GM23338 (cell line): Measurements from ENCODE around the gene LSM14B. TPM values are rescaled to one million over a fixed set of nuclear protein-coding genes. Genes with fewer than 3 reads are reported as not detected.

Source experiments
- ATAC-seq: fragments of 200-7000 bp; cut with Tn5 transposase; 3 replicates; pipeline ENCODE4 v1.9.1; 2020
- DNase-seq: peaks from one replicate; pipeline ENCODE4 v3.0.0-alpha.2; 2015; ENCODE audit warnings: low spot score
- H2AFZ ChIP-seq: fragments of 200-600 bp; sonication (generic); 2 replicates; pipeline ENCODE4 v1.8.0; 2016; ENCODE audit warnings: antibody characterized with exemption, mild to moderate bottlenecking, moderate library complexity
- H3F3A ChIP-seq: fragments of 200-600 bp; sonication (generic); replicated peaks from 2 replicates; pipeline ENCODE4 v1.8.0; 2017; ENCODE audit warnings: antibody characterized with exemption, mixed run types, low read depth
- H3K27ac ChIP-seq: fragments of 200-600 bp; sonication (generic); 2 replicates; pipeline ENCODE4 v1.6.1; 2016; ENCODE audit warnings: low read depth
- H3K27me3 ChIP-seq: fragments of 200-600 bp; sonication (generic); 2 replicates; pipeline ENCODE4 v1.8.0; 2016; ENCODE audit warnings: mild to moderate bottlenecking, mixed run types, moderate library complexity; ENCODE audit not compliant: insufficient read depth
- H3K36me3 ChIP-seq: fragments of 200-600 bp; sonication (generic); 2 replicates; pipeline ENCODE4 v1.8.0; 2016; ENCODE audit warnings: mild to moderate bottlenecking; ENCODE audit not compliant: insufficient read depth
- H3K4me1 ChIP-seq: fragments of 200-600 bp; sonication (generic); 2 replicates; pipeline ENCODE4 v1.8.0; 2016; ENCODE audit warnings: mild to moderate bottlenecking, moderate library complexity; ENCODE audit not compliant: insufficient read depth
- H3K4me2 ChIP-seq: fragments of 200-600 bp; sonication (generic); 2 replicates; pipeline ENCODE4 v1.7.1; 2017; ENCODE audit warnings: mixed run types
- H3K4me3 ChIP-seq: fragments of 200-600 bp; sonication (generic); 2 replicates; pipeline ENCODE4 v1.6.1; 2016; ENCODE audit warnings: mixed run types
- H3K79me2 ChIP-seq: fragments of 200-600 bp; sonication (generic); replicated peaks from 2 replicates; pipeline ENCODE4 v1.8.0; 2017; ENCODE audit warnings: mild to moderate bottlenecking; ENCODE audit not compliant: insufficient read depth
- H3K9me2 ChIP-seq: fragments of 200-600 bp; sonication (generic); 2 replicates; pipeline ENCODE4 v1.8.0; 2017; ENCODE audit not compliant: insufficient read depth
- H4K20me1 ChIP-seq: fragments of 200-600 bp; sonication (generic); replicated peaks from 2 replicates; pipeline ENCODE4 v1.8.0; 2017; ENCODE audit warnings: mild to moderate bottlenecking; ENCODE audit not compliant: insufficient read depth
- H3K27ac Mint-ChIP-seq: 2 replicates; pipeline ENCODE4 v1.8.0; 2020; ENCODE audit warnings: inconsistent platforms, mild to moderate bottlenecking, moderate library complexity, mixed read lengths
- H3K27me3 Mint-ChIP-seq: 3 replicates; pipeline ENCODE4 v1.8.0; 2022; ENCODE audit warnings: low read depth, mild to moderate bottlenecking, moderate library complexity, mixed read lengths, inconsistent platforms; ENCODE audit not compliant: insufficient read depth, poor library complexity
- H3K36me3 Mint-ChIP-seq: 3 replicates; pipeline ENCODE4 v1.8.0; 2021; ENCODE audit warnings: low read depth, mild to moderate bottlenecking, inconsistent platforms, moderate library complexity, mixed read lengths
- H3K4me1 Mint-ChIP-seq: 3 replicates; pipeline ENCODE4 v1.8.0; 2020; ENCODE audit warnings: mild to moderate bottlenecking, inconsistent platforms, mixed read lengths
- H3K4me3 Mint-ChIP-seq: 3 replicates; pipeline ENCODE4 v1.8.0; 2021; ENCODE audit warnings: moderate library complexity, mild to moderate bottlenecking, inconsistent platforms, mixed read lengths
- H3K9me3 Mint-ChIP-seq: 3 replicates; pipeline ENCODE4 v1.8.0; 2020; ENCODE audit warnings: moderate library complexity, mild to moderate bottlenecking, inconsistent platforms, mixed read lengths
- CREB1 ChIP-seq: fragments of 250-450 bp; sonication (Bioruptor Pico); IDR thresholded peaks from 2 replicates; pipeline ENCODE4 v1.5.0; 2020; ENCODE audit warnings: low read depth, mild to moderate bottlenecking, moderate library complexity
- ETS1 ChIP-seq: IDR thresholded peaks from 2 replicates; pipeline ENCODE4 v1.6.1; 2016; ENCODE audit warnings: antibody characterized with exemption
- EZH2 ChIP-seq: fragments of 200-600 bp; sonication (generic); IDR thresholded peaks from one replicate; pipeline ENCODE4 v1.8.0; 2017; ENCODE audit warnings: antibody characterized with exemption, mild to moderate bottlenecking, low read depth; ENCODE audit not compliant: unreplicated experiment
- EZH2phosphoT487 ChIP-seq: fragments of 200-600 bp; sonication (generic); IDR thresholded peaks from one replicate; pipeline ENCODE4 v1.8.1; 2018; ENCODE audit warnings: antibody characterized with exemption; ENCODE audit not compliant: unreplicated experiment
- JUNB ChIP-seq: IDR thresholded peaks from one replicate; pipeline ENCODE4 v1.6.1; 2016; ENCODE audit warnings: antibody characterized with exemption; ENCODE audit not compliant: unreplicated experiment
- NANOG ChIP-seq: IDR thresholded peaks from 2 replicates; pipeline ENCODE4 v1.6.1; 2016; ENCODE audit warnings: antibody characterized with exemption, borderline replicate concordance
- POLR2AphosphoS5 ChIP-seq: IDR thresholded peaks from 2 replicates; pipeline ENCODE4 v1.6.1; 2016; ENCODE audit warnings: antibody characterized with exemption, low read depth
- REST ChIP-seq: IDR thresholded peaks from one replicate; pipeline ENCODE4 v1.6.1; 2018; ENCODE audit warnings: antibody characterized with exemption; ENCODE audit not compliant: unreplicated experiment
- STAT1 ChIP-seq: IDR thresholded peaks from one replicate; pipeline ENCODE4 v1.6.1; 2016; ENCODE audit warnings: antibody characterized with exemption; ENCODE audit not compliant: unreplicated experiment
- ZNF114 ChIP-seq: fragments of 250-450 bp; sonication (Bioruptor Pico); IDR thresholded peaks from 2 replicates; pipeline ENCODE4 v1.5.0; 2020; ENCODE audit warnings: mild to moderate bottlenecking, moderate library complexity
- ZNF331 ChIP-seq: fragments of 250-450 bp; sonication (Bioruptor Pico); IDR thresholded peaks from 2 replicates; pipeline ENCODE4 v1.5.0; 2020; ENCODE audit warnings: low read depth, mild to moderate bottlenecking, moderate library complexity
- ZNF462 ChIP-seq: fragments of 250-450 bp; sonication (Bioruptor Pico); IDR thresholded peaks from 2 replicates; pipeline ENCODE4 v1.5.0; 2020; ENCODE audit warnings: mild to moderate bottlenecking, moderate library complexity
- polyA plus RNA-seq: library from polyadenylated mRNA; unstranded; fragments of >200 nt; fragmentation: Nextera tagmentation; extraction: Ambion mirVana; gene quantifications from 2 replicates; pipeline ENCODE4 v1.2.1, GENCODE V29; 2016
- total RNA-seq: library from RNA; depleted of rRNA; stranded (reverse); fragments of >200 nt; shearing (Covaris generic); gene quantifications from 2 replicates; pipeline ENCODE4 v1.2.3, GENCODE V29; 2014
- TF ChIP-seq, protein P1 (sequence below), 2 experiments: fragments of 200-600 bp in 1 of 2; sonication (generic) in 1 of 2; conservative IDR thresholded peaks; 2 replicates each; pipeline versions ENCODE4 v1.5.1 to v1.6.1; 2016 to 2017; ENCODE audit warnings: antibody characterized with exemption in 2 of 2, low read depth in 2 of 2, mild to moderate bottlenecking in 2 of 2, moderate library complexity in 1 of 2

The LSM14B gene
- total and polyA plus RNA-seq, 2 experiments from 2014 or later: 9.6 to 55.7 TPM

- peaks cover 13% of the 10 kb centered on the region for H3K36me3 Mint-ChIP-seq
- Histone ChIP-seq H2AFZ (no peak overlapping the region), H3K4me3 (no peak overlapping the region), H3K9me2 (no peaks in the 10 kb centered on the region), H3K4me1 (no peaks in the 10 kb centered on the region), H3K36me3 (no peaks in the 10 kb centered on the region), H4K20me1 (no peaks in the 10 kb centered on the region), H3K79me2 (no peaks in the 10 kb centered on the region), H3K4me2 (no peak overlapping the region), H3K27ac (no peak overlapping the region), H3K27me3 (no peaks in the 10 kb centered on the region), H3F3A (no peaks in the 10 kb centered on the region)
- DNase-seq: no peak
- peaks cover 19% of the 10 kb centered on the region for H3K27me3 Mint-ChIP-seq
- TF ChIP-seq EZH2: no peak
- no peak for TF ChIP-seq ZNF331 (CRISPR knock-in tag)
- no peak for TF ChIP-seq EZH2phosphoT487
- TF ChIP-seq ZNF114 (CRISPR knock-in tag): no peak
- TF ChIP-seq, protein P1, sequence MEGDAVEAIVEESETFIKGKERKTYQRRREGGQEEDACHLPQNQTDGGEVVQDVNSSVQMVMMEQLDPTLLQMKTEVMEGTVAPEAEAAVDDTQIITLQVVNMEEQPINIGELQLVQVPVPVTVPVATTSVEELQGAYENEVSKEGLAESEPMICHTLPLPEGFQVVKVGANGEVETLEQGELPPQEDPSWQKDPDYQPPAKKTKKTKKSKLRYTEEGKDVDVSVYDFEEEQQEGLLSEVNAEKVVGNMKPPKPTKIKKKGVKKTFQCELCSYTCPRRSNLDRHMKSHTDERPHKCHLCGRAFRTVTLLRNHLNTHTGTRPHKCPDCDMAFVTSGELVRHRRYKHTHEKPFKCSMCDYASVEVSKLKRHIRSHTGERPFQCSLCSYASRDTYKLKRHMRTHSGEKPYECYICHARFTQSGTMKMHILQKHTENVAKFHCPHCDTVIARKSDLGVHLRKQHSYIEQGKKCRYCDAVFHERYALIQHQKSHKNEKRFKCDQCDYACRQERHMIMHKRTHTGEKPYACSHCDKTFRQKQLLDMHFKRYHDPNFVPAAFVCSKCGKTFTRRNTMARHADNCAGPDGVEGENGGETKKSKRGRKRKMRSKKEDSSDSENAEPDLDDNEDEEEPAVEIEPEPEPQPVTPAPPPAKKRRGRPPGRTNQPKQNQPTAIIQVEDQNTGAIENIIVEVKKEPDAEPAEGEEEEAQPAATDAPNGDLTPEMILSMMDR (conservative IDR thresholded peaks at IDR 0.05; ENCODE audit: low read depth in 2 of 2): no peak
- no peak for TF ChIP-seq STAT1
- TF ChIP-seq ETS1: no peak
- TF ChIP-seq JUNB: no peak
- TF ChIP-seq POLR2AphosphoS5: no peak
- TF ChIP-seq ZNF462: no peak
- TF ChIP-seq CREB1: no peak
- no peak for TF ChIP-seq NANOG
- TF ChIP-seq REST: no peak
- no peak overlapping the region for H3K4me3 Mint-ChIP-seq
- H3K4me1 Mint-ChIP-seq: peaks cover 8% of the 10 kb centered on the region
- no peak overlapping the region for H3K27ac Mint-ChIP-seq
- peaks cover 39% of the 10 kb centered on the region for H3K9me3 Mint-ChIP-seq
- peak; percentile 52 for ATAC-seq
Measured at GRCh38 chr20:62104791-62105345, 17.4 kb upstream of the LSM14B start.
